ENCODE data around the gene CCR5AS.

- TF ChIP-seq NR1H2 (CRISPR knock-in tag; IDR thresholded peaks at IDR 0.05) (no peak), CTCF (IDR thresholded peaks at IDR 0.05) (no peak), HMGXB4 (CRISPR knock-in tag; IDR thresholded peaks at IDR 0.05) (no peak), ZNF416 (CRISPR knock-in tag; IDR thresholded peaks at IDR 0.05) (no peak), AFF4 (CRISPR knock-in tag; IDR thresholded peaks at IDR 0.05; ENCODE audit: borderline replicate concordance) (no peak), FOXP1 (CRISPR knock-in tag; IDR thresholded peaks at IDR 0.05; ENCODE audit: borderline replicate concordance) (no peak)
Observed at GRCh38 chr3:46433841-46434240, 27.0 kb upstream of the CCR5AS start.
